Body of pancreas (tissue), 4 donors: ENCODE data around the gene IQCC.
A peak's percentile ranks its signal among the peaks of the same experiment; 100 is the strongest.

Source experiments
- POLR2A ChIP-seq, 3 donors: fragments of 450-650 bp; IDR thresholded peaks; one replicate each; pipeline ENCODE4 v1.6.1; 2016; ENCODE audit warnings: antibody characterized with exemption in 3 of 3, mild to moderate bottlenecking in 2 of 3
- TF ChIP-seq, protein P1 (sequence below), 7 experiments: fragments of 450-650 bp in 4 of 7; fragments of 200-600 bp in 3 of 7; sonication (generic) in 3 of 7; IDR thresholded peaks; one replicate each; pipeline ENCODE4 v1.5.1; 2016 to 2019; ENCODE audit warnings: antibody characterized with exemption in 7 of 7

DNA sequence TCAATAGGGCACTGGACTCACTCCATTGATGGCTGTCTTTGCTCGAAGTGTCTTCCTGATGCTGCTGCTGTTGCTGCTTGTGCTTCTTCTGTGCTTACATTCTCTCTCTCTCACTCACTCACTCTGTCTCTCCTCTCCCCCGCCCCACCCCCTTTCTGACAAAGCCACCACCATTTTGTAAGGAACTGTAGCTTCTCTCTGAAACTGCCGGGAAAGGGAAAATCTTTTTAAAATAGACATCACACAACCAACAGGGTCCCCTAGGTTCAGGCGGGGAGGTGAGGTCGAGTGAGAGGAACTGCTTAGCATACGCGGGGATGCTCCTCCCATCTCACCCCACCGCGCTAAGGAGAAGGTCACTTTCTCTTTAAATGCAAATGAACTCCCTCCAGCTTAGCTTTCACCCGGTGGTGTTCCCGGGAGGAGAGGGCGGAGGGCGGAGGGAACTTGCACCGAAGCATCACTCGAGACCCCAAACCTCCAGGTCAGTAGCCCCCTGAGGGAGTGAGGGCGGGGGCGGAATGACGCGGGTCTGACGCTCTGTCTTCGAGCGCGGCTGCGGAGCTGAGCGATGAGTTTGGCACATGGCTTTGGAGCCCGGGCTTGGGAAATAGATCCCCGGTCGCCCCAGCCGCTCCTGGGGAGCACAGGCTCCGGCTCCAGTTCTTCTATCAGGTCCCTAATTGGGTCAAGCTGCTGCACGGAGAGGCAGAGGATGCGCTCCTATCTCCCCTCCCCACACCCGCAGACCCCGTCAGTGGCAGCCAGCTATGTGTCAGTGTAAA is 5.1 kb upstream of the IQCC start, which contains the start of gene CCDC28B:
- TF ChIP-seq, protein P1, sequence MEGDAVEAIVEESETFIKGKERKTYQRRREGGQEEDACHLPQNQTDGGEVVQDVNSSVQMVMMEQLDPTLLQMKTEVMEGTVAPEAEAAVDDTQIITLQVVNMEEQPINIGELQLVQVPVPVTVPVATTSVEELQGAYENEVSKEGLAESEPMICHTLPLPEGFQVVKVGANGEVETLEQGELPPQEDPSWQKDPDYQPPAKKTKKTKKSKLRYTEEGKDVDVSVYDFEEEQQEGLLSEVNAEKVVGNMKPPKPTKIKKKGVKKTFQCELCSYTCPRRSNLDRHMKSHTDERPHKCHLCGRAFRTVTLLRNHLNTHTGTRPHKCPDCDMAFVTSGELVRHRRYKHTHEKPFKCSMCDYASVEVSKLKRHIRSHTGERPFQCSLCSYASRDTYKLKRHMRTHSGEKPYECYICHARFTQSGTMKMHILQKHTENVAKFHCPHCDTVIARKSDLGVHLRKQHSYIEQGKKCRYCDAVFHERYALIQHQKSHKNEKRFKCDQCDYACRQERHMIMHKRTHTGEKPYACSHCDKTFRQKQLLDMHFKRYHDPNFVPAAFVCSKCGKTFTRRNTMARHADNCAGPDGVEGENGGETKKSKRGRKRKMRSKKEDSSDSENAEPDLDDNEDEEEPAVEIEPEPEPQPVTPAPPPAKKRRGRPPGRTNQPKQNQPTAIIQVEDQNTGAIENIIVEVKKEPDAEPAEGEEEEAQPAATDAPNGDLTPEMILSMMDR (IDR thresholded peaks at IDR 0.05): no peak
- peak in 1 of 3 donors; percentile 9 for TF ChIP-seq POLR2A (IDR thresholded peaks at IDR 0.05)
